Heart left ventricle (tissue), 16 donors: Measurements from ENCODE around the gene CCDC170. TPM values are rescaled to one million over a fixed set of nuclear protein-coding genes. Genes with fewer than 3 reads are reported as not detected.

Experiments
- ATAC-seq, 4 donors: fragments of 200-7000 bp; cut with Tn5 transposase; one replicate each; pipeline ENCODE4 v1.9.1; 2020 to 2022; ENCODE audit warnings: moderate library complexity in 4 of 4, mild to moderate bottlenecking in 3 of 4, moderate number of reproducible peaks in 1 of 4
- DNase-seq, 5 donors: peaks; one replicate each; pipeline ENCODE4 v3.0.0-alpha.2; 2020
- H3K27ac ChIP-seq, 12 donors: fragments of 200-600 bp; sonication (generic) in 4 of 12; one replicate each; pipeline versions ENCODE4 v1.5.0 to v1.8.0; 2016 to 2022; ENCODE audit warnings: mild to moderate bottlenecking in 2 of 12
- H3K27me3 ChIP-seq, 9 donors: fragments of 200-600 bp; sonication (generic) in 2 of 9; one replicate each; pipeline versions ENCODE4 v1.5.1 to v1.8.0; 2016 to 2022; ENCODE audit warnings: mild to moderate bottlenecking in 3 of 9
- H3K36me3 ChIP-seq, 9 donors: fragments of 200-600 bp; sonication (generic) in 2 of 9; one replicate each; pipeline versions ENCODE4 v1.5.0 to v1.8.0; 2018 to 2022; ENCODE audit warnings: mild to moderate bottlenecking in 2 of 9
- H3K4me1 ChIP-seq, 12 donors: fragments of 200-600 bp; sonication (generic) in 4 of 12; one replicate each; pipeline versions ENCODE4 v1.5.0 to v1.8.0; 2016 to 2022; ENCODE audit warnings: mild to moderate bottlenecking in 3 of 12
- H3K4me3 ChIP-seq, 12 donors: fragments of 200-600 bp; sonication (generic) in 4 of 12; one replicate each; pipeline versions ENCODE4 v1.5.0 to v1.8.0; 2017 to 2022; ENCODE audit warnings: mild to moderate bottlenecking in 9 of 12, moderate library complexity in 4 of 12
- H3K9me3 ChIP-seq, 12 donors: fragments of 200-600 bp; sonication (generic) in 4 of 12; one replicate each; pipeline versions ENCODE4 v1.5.0 to v1.8.0; 2016 to 2022; ENCODE audit warnings: mild to moderate bottlenecking in 1 of 12
- CTCF ChIP-seq, 12 donors: fragments of 200-600 bp; sonication (generic) in 4 of 12; IDR thresholded peaks; one replicate each; pipeline versions ENCODE4 v1.5.0 to v1.8.0; 2018 to 2022; ENCODE audit warnings: antibody characterized with exemption in 12 of 12, mild to moderate bottlenecking in 5 of 12
- POLR2A ChIP-seq, 2 donors: fragments of 450-650 bp; IDR thresholded peaks; one replicate each; pipeline ENCODE4 v1.6.1; 2017; ENCODE audit warnings: antibody characterized with exemption in 2 of 2, mild to moderate bottlenecking in 2 of 2, moderate library complexity in 2 of 2
- WGBS, 4 donors: extraction: QIAGEN DNeasy Blood & Tissue Kit in 2 of 4; methylation state at CpG; one replicate each; pipeline versions ENCODE4 v1.1.5 to v1.1.7; 2013 to 2018; 5-methylcytosine and 5-hydroxymethylcytosine counted together
- intact Hi-C, 10 donors: fragments of 100-400 bp; cut with DNase I; formaldehyde crosslinking; loops; one replicate each; pipeline versions ENCODE4 v1.11.1 to v1.14.2; 2022
- polyA plus RNA-seq, 2 donors: library from polyadenylated mRNA; stranded (reverse); fragments of 200-250 nt; gene quantifications; one replicate each; pipeline ENCODE4 v1.2.3, GENCODE V29; 2013
- total RNA-seq, 9 donors: library from RNA; depleted of rRNA in 2 of 9; stranded (reverse); fragments of >200 nt in 2 of 9; fragmentation: NEBNext Ultra II Directional in 3 of 9; extraction: Animal tissue kit (Norgen Biotek cat#: 25700) in 3 of 9; gene quantifications; one replicate each; pipeline versions ENCODE4 v1.1.0 to v1.2.4, GENCODE V29; 2016 to 2023
- donor health status: ischemic (EF 13 %, LVEDD 7.1; RV severe dilation, severe dysfunction).
- donor health status: healthy with polysubstance abuse.
- donor health status: DM: no; HTN: yes; CAD: no.
- donor health status: DM: no; HTN: no; CAD: no.
- donor health status: ischemic (EF 25% LVEDD 6.9; RV normal size, moderate dysfunction).
- donor health status: ischemic (EF 25% LVEDD 5.7; RV mildly dilated, moderate dysfunction).
- donor health status: healthy.
- donor health status: DM: yes; HTN: yes; CAD: no.
- donor health status: ischemic (EF 35%, LVEDD 5.7; RV mildly dilated, moderate dysfunction).
- donor health status: nonischemic (EF 11% LVEDD 7.7; RV severe dilation, severe dysfunction).
- donor health status: DM: yes; HTN: yes; CAD: no.
- donor health status: PGD.
- donor health status: ischemic (EF 29% LVEDD 5.4; RV normal size, mild dysfunction).
- donor health status: nonischemic (EF 23%, LVEDD 6.1; RV moderate dilation, normal function).

The CCDC170 gene
- total and polyA plus RNA-seq, 11 donors, result 0.07 to 4.4 (median 0.31) TPM

GRCh38 chr6:151633526-151634335, 139.9 kb downstream of the CCDC170 start:
- 71 to 87% (median 82%) methylated on average over 5 of the region's 5 CpGs for WGBS, 4 donors
- H3K4me1 ChIP-seq, result peaks cover 0 to 11% (median 0%) of the 10 kb centered on the region in 12 donors
- no peaks in the 10 kb centered on the region for H3K27me3 ChIP-seq
- TF ChIP-seq CTCF (IDR thresholded peaks at IDR 0.05) (no peak), POLR2A (IDR thresholded peaks at IDR 0.05) (no peak)
- intact Hi-C loops, result no loop called here
- DNase-seq, result no peak
- H3K27ac ChIP-seq, result no peak overlapping the region
- H3K9me3 ChIP-seq, result peaks cover 0 to 6% (median 0%) of the 10 kb centered on the region in 12 donors
- no peak overlapping the region for H3K4me3 ChIP-seq
- no peak for ATAC-seq
- no peaks in the 10 kb centered on the region for H3K36me3 ChIP-seq

DNA sequence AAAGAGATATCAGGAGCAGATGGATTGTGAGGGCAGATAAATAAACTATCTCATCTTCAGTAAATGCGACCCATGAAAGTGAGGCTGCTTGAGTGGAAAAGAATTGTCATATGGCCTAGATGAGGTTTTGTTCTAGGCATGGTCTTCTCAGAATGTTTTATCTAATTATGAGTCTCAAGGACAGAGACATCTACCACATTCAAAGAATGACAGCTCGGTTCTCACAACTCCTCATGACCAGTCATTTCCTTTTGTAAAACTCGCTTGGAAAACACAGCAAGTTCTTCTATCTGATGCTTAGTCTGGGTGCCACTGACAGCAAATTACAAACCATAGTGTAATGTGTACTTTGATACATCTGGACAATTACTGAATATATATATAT, 140.5 kb downstream of the CCDC170 start:
- no peak for ATAC-seq
- Histone ChIP-seq H3K4me1 (peaks cover 0 to 11% (median 0%) of the 10 kb centered on the region in 12 donors), H3K4me3 (no peak overlapping the region), H3K36me3 (no peaks in the 10 kb centered on the region), H3K27ac (no peak overlapping the region), H3K27me3 (no peaks in the 10 kb centered on the region), H3K9me3 (peaks cover 0 to 6% (median 0%) of the 10 kb centered on the region in 12 donors)
- intact Hi-C loops, result no loop called here
- WGBS, 4 donors, result 87 to 90% (median 89%) methylated on average over 3 of the region's 3 CpGs
- TF ChIP-seq CTCF (IDR thresholded peaks at IDR 0.05) (no peak), POLR2A (IDR thresholded peaks at IDR 0.05) (no peak)
- DNase-seq, result no peak

DNA sequence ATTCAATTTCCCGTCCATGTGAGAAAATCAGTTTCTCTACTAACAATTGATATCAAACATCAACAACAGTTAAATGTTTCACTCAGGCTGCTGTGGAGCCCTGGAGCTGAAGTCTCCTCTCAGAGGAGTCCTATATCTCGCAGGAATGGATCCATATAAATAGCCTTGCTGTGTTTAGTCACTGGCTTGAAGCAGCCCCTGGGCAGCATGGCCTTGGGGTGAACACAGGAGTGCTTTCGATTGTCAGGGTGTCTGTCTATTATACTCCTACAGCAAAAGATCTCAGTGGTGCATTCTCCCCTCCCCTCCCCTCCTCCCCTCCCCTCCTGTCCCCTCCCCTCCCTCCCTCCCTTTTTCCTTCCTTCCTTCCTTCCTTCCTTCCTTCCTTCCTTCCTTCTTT, 141.9 kb downstream of the CCDC170 start:
- Histone ChIP-seq H3K9me3 (peaks cover 0 to 6% (median 0%) of the 10 kb centered on the region in 12 donors), H3K4me3 (no peak overlapping the region), H3K36me3 (no peaks in the 10 kb centered on the region), H3K4me1 (peaks cover 0 to 7% (median 0%) of the 10 kb centered on the region in 12 donors), H3K27me3 (no peaks in the 10 kb centered on the region), H3K27ac (no peak overlapping the region)
- no peak for TF ChIP-seq CTCF (IDR thresholded peaks at IDR 0.05)
- no peak for TF ChIP-seq POLR2A (IDR thresholded peaks at IDR 0.05)
- 68 to 82% (median 78%) methylated on average over 3 of the region's 3 CpGs for WGBS, 4 donors
- ATAC-seq, result no peak
- no peak for DNase-seq
- intact Hi-C loops, result no loop called here

- no peak for TF ChIP-seq CTCF (IDR thresholded peaks at IDR 0.05)
- TF ChIP-seq POLR2A (IDR thresholded peaks at IDR 0.05), result no peak
- H3K36me3 ChIP-seq, result no peaks in the 10 kb centered on the region
- no peak overlapping the region for H3K4me3 ChIP-seq
- H3K4me1 ChIP-seq, result no peaks in the 10 kb centered on the region
- no peak for DNase-seq
- no peak for ATAC-seq
- H3K27ac ChIP-seq, result no peak overlapping the region
- intact Hi-C loops, result no loop called here
- WGBS, 4 donors, result 71 to 93% (median 90%) methylated on average over 3 of the region's 3 CpGs
- H3K27me3 ChIP-seq, result no peaks in the 10 kb centered on the region
- H3K9me3 ChIP-seq, result peaks cover 0 to 6% (median 0%) of the 10 kb centered on the region in 12 donors
These were observed 144.0 kb downstream of the CCDC170 start for GRCh38 chr6:151637814-151638213.
